Adrenal gland (tissue), 12 donors: Measurements from ENCODE around the gene SLC33A1. TPM values are rescaled to one million over a fixed set of nuclear protein-coding genes. Genes with fewer than 3 reads are reported as not detected.
"Not testable (repeated sequence)": the region's sequence is repeated elsewhere in the genome, so short reads cannot be mapped to it uniquely, and the experiment has no call there.

Experiments
- DNase-seq, 7 donors: peaks; one replicate each; pipeline ENCODE4 v3.0.0-alpha.2; 2019 to 2020
- H3K27ac ChIP-seq, 5 donors: fragments of 200-600 bp; sonication (generic) in 4 of 5; 1 replicate in 3 of 5; 2 replicates in 2 of 5; pipeline versions ENCODE4 v1.5.1 to v1.8.0; 2016 to 2020; ENCODE audit warnings: mild to moderate bottlenecking in 1 of 5
- H3K27me3 ChIP-seq: fragments of 200-600 bp; 2 replicates; pipeline ENCODE4 v1.8.0; 2021
- H3K36me3 ChIP-seq, 2 donors: fragments of 200-600 bp; replicated peaks in 1 of 2; 1 replicate in 1 of 2; 2 replicates in 1 of 2; pipeline versions ENCODE4 v1.5.1 to v1.8.0; 2018 to 2022
- H3K4me1 ChIP-seq, 2 donors: fragments of 200-600 bp; replicated peaks in 1 of 2; 1 replicate in 1 of 2; 2 replicates in 1 of 2; pipeline versions ENCODE4 v1.5.1 to v1.8.0; 2018 to 2021
- H3K4me3 ChIP-seq, 4 donors: fragments of 200-600 bp; sonication (generic) in 3 of 4; one replicate each; pipeline ENCODE4 v1.5.1; 2016 to 2018
- H3K9me3 ChIP-seq, 3 donors: fragments of 200-600 bp; sonication (generic) in 1 of 3; replicated peaks in 1 of 3; 1 replicate in 2 of 3; 2 replicates in 1 of 3; pipeline versions ENCODE4 v1.5.1 to v1.8.0; 2016 to 2021
- POLR2A ChIP-seq, 2 donors: fragments of 450-650 bp; IDR thresholded peaks; one replicate each; pipeline ENCODE4 v1.6.1; 2017; ENCODE audit warnings: antibody characterized with exemption in 2 of 2, mild to moderate bottlenecking in 2 of 2, moderate library complexity in 1 of 2
- whole genome bisulfite sequencing, 4 donors: extraction: QIAGEN DNeasy Blood & Tissue Kit in 2 of 4; methylation state at CpG; one replicate each; pipeline versions ENCODE4 v1.1.5 to v1.1.7; 2013 to 2017; 5-methylcytosine and 5-hydroxymethylcytosine counted together
- intact Hi-C, 2 donors: fragments of 100-400 bp; cut with DNase I; formaldehyde crosslinking; loops; one replicate each; pipeline versions ENCODE4 v1.14.1 to v1.15.0; 2022 to 2023
- polyA plus RNA-seq, 3 donors: library from polyadenylated mRNA; stranded (reverse); fragments of 200-250 nt in 2 of 3; fragments of 350-450 nt in 1 of 3; fragmentation: Illumina TruSeq in 1 of 3; extraction: RNeasy Lipid Tissue Mini Kit (QIAGEN cat#74804) in 1 of 3; gene quantifications; one replicate each; pipeline ENCODE4 v1.2.3, GENCODE V29; 2013 to 2014
- total RNA-seq, 9 donors: library from RNA; depleted of rRNA in 4 of 9; stranded (reverse); fragments of >200 nt in 4 of 9; fragments of 120-200 nt in 1 of 9; fragmentation: NEBNext Ultra II Directional in 1 of 9; extraction: Animal tissue kit (Norgen Biotek cat#: 25700) in 1 of 9; gene quantifications; one replicate each; pipeline versions ENCODE4 v1.1.0 to v1.2.4, GENCODE V29; 2013 to 2023
- TF ChIP-seq, protein P1 (sequence below), 6 experiments: fragments of 450-650 bp in 4 of 6; fragments of 200-600 bp in 2 of 6; sonication (generic) in 1 of 6; IDR thresholded peaks; 1 replicate in 5 of 6; 2 replicates in 1 of 6; pipeline versions ENCODE4 v1.5.1 to v1.8.0; 2016 to 2021; ENCODE audit warnings: antibody characterized with exemption in 6 of 6, mild to moderate bottlenecking in 2 of 6, moderate library complexity in 1 of 6
- donor health status: healthy with polysubstance abuse.
- donor health status: Bipolar disorder and iron deficiency.
- donor health status: DM: yes; HTN: yes; CAD: no.
- donor health status: DM: no; HTN: no; CAD: no.
- donor health status: DM: no; HTN: no; CAD: no.
- donor health status: DM: yes; HTN: yes; CAD: no.

The SLC33A1 gene
- total and polyA plus RNA-seq, 12 donors, result 3.6 to 101 (median 36.2) TPM

DNA sequence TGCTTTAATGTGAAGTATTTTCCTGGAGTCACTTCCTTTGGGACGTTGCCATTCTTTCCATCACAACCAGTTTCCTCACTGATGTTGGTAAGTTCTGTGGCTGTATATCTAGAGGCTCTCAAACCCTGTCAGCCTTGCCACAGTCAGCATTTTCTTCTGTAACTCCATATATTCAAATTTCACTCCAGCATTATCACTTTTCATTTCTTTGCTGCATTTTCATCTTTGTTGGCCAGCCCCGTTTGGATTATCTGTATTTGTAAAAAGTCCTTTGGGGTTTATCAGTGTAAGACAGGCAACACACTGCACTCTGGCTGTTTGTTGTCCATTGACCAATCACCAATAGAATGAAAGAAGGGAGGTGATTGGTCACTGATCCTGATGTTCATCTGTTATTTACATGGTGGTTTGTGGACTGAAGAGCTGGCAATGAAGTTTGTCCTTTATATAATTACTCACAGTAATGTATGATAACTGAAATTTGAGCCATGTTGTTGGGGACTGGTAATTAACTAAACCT lies 36.5 kb upstream of the SLC33A1 start:
- H3K27me3 ChIP-seq, result no peaks in the 10 kb centered on the region
- intact Hi-C loops, result no loop called here

DNA sequence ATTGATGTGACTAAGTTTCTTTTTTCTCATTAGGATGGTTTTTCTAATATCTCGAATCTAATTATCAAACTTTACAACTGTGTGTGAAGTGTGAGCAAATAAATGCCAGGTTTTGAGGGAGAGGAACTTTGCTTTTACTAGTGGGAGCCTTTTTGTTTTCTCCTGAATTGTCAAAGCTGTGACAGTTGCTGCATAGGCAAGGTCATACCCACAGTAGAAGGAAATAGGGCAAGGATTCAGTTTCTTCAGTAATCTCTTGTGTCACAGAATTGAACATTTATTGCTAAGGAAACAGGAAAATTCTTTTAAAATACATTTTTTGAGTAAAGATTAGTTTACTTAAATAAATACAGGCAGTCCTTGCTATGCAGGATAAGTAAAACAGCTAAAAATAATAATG lies 35.7 kb upstream of the SLC33A1 start:
- H3K4me3 ChIP-seq, result no peak overlapping the region
- 26 to 40% (median 32%) methylated on average over 1 of the region's 1 CpG for WGBS, 4 donors
- peak overlapping the region in 1 of 5 donors; percentile 20 for H3K27ac ChIP-seq
- no peak for TF ChIP-seq POLR2A (IDR thresholded peaks at IDR 0.05)
- TF ChIP-seq, protein P1, sequence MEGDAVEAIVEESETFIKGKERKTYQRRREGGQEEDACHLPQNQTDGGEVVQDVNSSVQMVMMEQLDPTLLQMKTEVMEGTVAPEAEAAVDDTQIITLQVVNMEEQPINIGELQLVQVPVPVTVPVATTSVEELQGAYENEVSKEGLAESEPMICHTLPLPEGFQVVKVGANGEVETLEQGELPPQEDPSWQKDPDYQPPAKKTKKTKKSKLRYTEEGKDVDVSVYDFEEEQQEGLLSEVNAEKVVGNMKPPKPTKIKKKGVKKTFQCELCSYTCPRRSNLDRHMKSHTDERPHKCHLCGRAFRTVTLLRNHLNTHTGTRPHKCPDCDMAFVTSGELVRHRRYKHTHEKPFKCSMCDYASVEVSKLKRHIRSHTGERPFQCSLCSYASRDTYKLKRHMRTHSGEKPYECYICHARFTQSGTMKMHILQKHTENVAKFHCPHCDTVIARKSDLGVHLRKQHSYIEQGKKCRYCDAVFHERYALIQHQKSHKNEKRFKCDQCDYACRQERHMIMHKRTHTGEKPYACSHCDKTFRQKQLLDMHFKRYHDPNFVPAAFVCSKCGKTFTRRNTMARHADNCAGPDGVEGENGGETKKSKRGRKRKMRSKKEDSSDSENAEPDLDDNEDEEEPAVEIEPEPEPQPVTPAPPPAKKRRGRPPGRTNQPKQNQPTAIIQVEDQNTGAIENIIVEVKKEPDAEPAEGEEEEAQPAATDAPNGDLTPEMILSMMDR (IDR thresholded peaks at IDR 0.05), result no peak
- DNase-seq, result no peak
- peaks cover 0 to 15% of the 10 kb centered on the region in 2 donors for H3K36me3 ChIP-seq
- H3K9me3 ChIP-seq, result no peaks in the 10 kb centered on the region
- H3K4me1 ChIP-seq, result peaks cover 0 to 43% of the 10 kb centered on the region in 2 donors
- no peaks in the 10 kb centered on the region for H3K27me3 ChIP-seq
- intact Hi-C loops, result no loop called here

More for the DNA sequence above, 36.5 kb upstream of the SLC33A1 start:
- peaks cover 0 to 15% of the 10 kb centered on the region in 2 donors for H3K36me3 ChIP-seq
- peaks cover 0 to 43% of the 10 kb centered on the region in 2 donors for H3K4me1 ChIP-seq
- no peak overlapping the region for H3K4me3 ChIP-seq
- peak overlapping the region in 3 of 5 donors; percentile 5 to 39 (median 20) for H3K27ac ChIP-seq
- WGBS, 4 donors, result 3 to 8% (median 5%) methylated on average over 2 of the region's 2 CpGs
- DNase-seq, result peak in 2 of 7 donors; percentile 15 to 27
- H3K9me3 ChIP-seq, result no peaks in the 10 kb centered on the region
- TF ChIP-seq POLR2A (IDR thresholded peaks at IDR 0.05), result no peak
- TF ChIP-seq, protein P1 (IDR thresholded peaks at IDR 0.05), result no peak

DNA sequence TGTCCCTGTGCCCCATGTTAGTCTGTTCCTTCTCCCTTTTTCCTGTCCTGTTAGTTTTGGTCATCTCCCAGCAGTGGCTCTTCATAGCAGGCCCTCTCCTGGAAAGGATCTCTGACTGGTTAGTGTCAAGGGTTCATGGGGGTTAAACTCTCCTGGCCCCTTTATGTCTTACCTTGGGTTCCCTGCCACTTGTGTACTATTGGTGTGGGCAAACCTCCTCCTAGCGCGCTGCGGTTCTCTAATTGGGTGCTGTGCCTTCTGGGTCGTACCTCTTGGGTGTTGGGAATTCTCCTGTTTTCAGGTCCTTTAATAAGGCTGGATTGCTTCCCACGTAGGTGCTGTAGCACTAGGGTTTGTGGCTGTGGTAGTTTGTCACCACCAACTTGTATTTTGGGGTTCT lies 35.0 kb upstream of the SLC33A1 start:
- Histone ChIP-seq H3K36me3 (peaks cover 0 to 8% of the 10 kb centered on the region in 2 donors), H3K4me1 (peaks cover 0 to 43% of the 10 kb centered on the region in 2 donors), H3K4me3 (no peak overlapping the region), H3K27ac (no peak overlapping the region), H3K9me3 (no peaks in the 10 kb centered on the region), H3K27me3 (no peaks in the 10 kb centered on the region)
- intact Hi-C loops, result no loop called here
- 90 to 96% (median 95%) methylated on average over 5 of the region's 5 CpGs for WGBS, 4 donors
- no peak for DNase-seq
- no peak for TF ChIP-seq POLR2A (IDR thresholded peaks at IDR 0.05)
- TF ChIP-seq, protein P1 (IDR thresholded peaks at IDR 0.05), result no peak

DNA sequence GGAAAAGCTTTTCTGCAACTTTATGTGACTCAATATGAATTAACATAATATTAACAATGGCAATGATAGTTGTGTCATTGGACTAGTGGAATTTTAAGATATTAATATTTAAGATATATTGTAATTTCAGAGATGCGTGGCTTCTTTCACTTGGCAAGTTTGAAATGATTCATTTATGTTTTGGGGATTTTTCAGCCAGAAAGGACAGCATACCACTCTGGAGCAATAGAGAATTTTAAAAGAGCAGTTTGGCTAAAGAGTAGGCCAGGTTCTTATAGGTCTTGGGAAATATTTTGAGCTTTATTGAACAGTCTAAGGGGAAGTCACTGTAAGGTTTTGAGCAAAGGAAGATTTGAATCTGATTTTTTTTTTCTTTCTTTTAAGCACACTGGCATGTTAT lies 32.7 kb upstream of the SLC33A1 start:
- H3K9me3 ChIP-seq, result no peaks in the 10 kb centered on the region
- H3K36me3 ChIP-seq, result no peaks in the 10 kb centered on the region
- TF ChIP-seq, protein P1 (IDR thresholded peaks at IDR 0.05), result no peak
- no peak for TF ChIP-seq POLR2A (IDR thresholded peaks at IDR 0.05)
- H3K27ac ChIP-seq, result peak overlapping the region in 1 of 5 donors; percentile 13
- 45 to 68% (median 58%) methylated on average over 1 of the region's 1 CpG for WGBS, 4 donors
- peaks cover 0 to 43% of the 10 kb centered on the region in 2 donors for H3K4me1 ChIP-seq
- H3K27me3 ChIP-seq, result no peaks in the 10 kb centered on the region
- intact Hi-C loops, result no loop called here
- no peak for DNase-seq
- no peak overlapping the region for H3K4me3 ChIP-seq

DNA sequence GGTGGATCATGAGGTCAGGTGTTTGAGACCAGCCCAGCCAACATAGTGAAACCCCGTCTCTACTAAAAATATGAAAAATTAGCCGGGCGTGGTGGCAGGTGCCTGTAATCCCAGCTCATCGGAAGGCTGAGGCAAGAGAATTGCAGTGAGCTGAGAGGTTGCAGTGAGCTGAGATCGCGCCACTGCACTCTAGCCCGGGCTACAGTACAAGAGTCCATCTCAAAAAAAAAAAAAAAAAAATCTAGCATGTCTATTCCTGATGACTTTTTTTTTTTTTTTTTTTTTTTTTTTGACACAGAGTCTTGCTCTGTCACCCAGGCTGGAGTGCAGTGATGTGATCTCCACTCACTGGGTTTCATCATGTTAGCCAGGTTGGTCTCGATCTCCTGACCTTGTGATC lies 32.1 kb upstream of the SLC33A1 start:
- WGBS, 4 donors, result 91 to 95% (median 93%) methylated on average over 7 to 8 of the region's 8 CpGs
- H3K4me1 ChIP-seq, result peaks cover 0 to 42% of the 10 kb centered on the region in 2 donors
- DNase-seq, H3K36me3 ChIP-seq, H3K9me3 ChIP-seq, H3K27me3 ChIP-seq, intact Hi-C loops, H3K4me3 ChIP-seq, H3K27ac ChIP-seq: not testable (repeated sequence)
